DOHH2 (cell line): Measurements from ENCODE around the gene PREX1.

Source experiments
- H3F3A ChIP-seq: fragments of 200-600 bp; sonication (generic), shearing (Covaris generic); 2 replicates; pipeline ENCODE4 v1.6.0; 2016; ENCODE audit warnings: antibody characterized with exemption, mild to moderate bottlenecking; ENCODE audit not compliant: control insufficient read depth, insufficient read depth
- H3K27ac ChIP-seq: fragments of 200-600 bp; sonication (generic); 2 replicates; pipeline ENCODE4 v1.5.1; 2014; ENCODE audit warnings: low read depth, mild to moderate bottlenecking, low read length, moderate library complexity
- H3K27me3 ChIP-seq: fragments of 200-600 bp; sonication (generic); 2 replicates; pipeline ENCODE4 v1.6.1; 2014; ENCODE audit warnings: mild to moderate bottlenecking, low read length, mixed read lengths; ENCODE audit not compliant: control insufficient read depth
- H3K36me3 ChIP-seq: fragments of 200-600 bp; sonication (generic); 2 replicates; pipeline ENCODE4 v1.6.1; 2014; ENCODE audit warnings: mild to moderate bottlenecking, low read length, moderate library complexity, mixed read lengths; ENCODE audit not compliant: control insufficient read depth
- H3K4me1 ChIP-seq: fragments of 200-600 bp; sonication (generic); 2 replicates; pipeline ENCODE4 v1.6.1; 2014; ENCODE audit warnings: mild to moderate bottlenecking, low read length, mixed read lengths; ENCODE audit not compliant: control insufficient read depth
- H3K4me2 ChIP-seq: fragments of 200-600 bp; sonication (generic); 2 replicates; pipeline ENCODE4 v1.6.0; 2014; ENCODE audit warnings: mild to moderate bottlenecking, low read length, moderate library complexity
- H3K4me3 ChIP-seq: fragments of 200-600 bp; sonication (generic); 2 replicates; pipeline ENCODE4 v1.5.1; 2014; ENCODE audit warnings: mild to moderate bottlenecking, low read length, mixed read lengths
- H3K79me2 ChIP-seq: fragments of 200-600 bp; sonication (generic); 2 replicates; pipeline ENCODE4 v1.6.1; 2014; ENCODE audit warnings: mild to moderate bottlenecking, low read length, mixed read lengths; ENCODE audit not compliant: control insufficient read depth
- H3K9me2 ChIP-seq: fragments of 200-600 bp; sonication (generic); replicated peaks from 2 replicates; pipeline ENCODE4 v1.6.1; 2014; ENCODE audit warnings: mild to moderate bottlenecking, low read length, mixed read lengths; ENCODE audit not compliant: control insufficient read depth
- H3K9me3 ChIP-seq: fragments of 200-600 bp; sonication (generic); 2 replicates; pipeline ENCODE4 v1.6.1; 2014; ENCODE audit warnings: antibody characterized with exemption, low read length, mixed read lengths; ENCODE audit not compliant: control insufficient read depth, insufficient read depth
- H4K20me1 ChIP-seq: fragments of 200-600 bp; sonication (generic); 2 replicates; pipeline ENCODE4 v1.6.0; 2014; ENCODE audit warnings: low read depth, mild to moderate bottlenecking, antibody characterized with exemption, low read length, moderate library complexity; ENCODE audit not compliant: control insufficient read depth, insufficient read depth
- CTCF ChIP-seq: fragments of 200-600 bp; sonication (generic); IDR thresholded peaks from one replicate; pipeline ENCODE4 v1.5.1; 2014; ENCODE audit warnings: antibody characterized with exemption, mild to moderate bottlenecking, low read depth, low read length; ENCODE audit not compliant: poor library complexity, severe bottlenecking
- EZH2phosphoT487 ChIP-seq: fragments of 200-600 bp; sonication (generic); IDR thresholded peaks from 2 replicates; pipeline ENCODE4 v1.6.1; 2017; ENCODE audit warnings: borderline replicate concordance, mild to moderate bottlenecking, antibody characterized with exemption, low read length, moderate library complexity, mixed read lengths

Gene PREX1

DNA sequence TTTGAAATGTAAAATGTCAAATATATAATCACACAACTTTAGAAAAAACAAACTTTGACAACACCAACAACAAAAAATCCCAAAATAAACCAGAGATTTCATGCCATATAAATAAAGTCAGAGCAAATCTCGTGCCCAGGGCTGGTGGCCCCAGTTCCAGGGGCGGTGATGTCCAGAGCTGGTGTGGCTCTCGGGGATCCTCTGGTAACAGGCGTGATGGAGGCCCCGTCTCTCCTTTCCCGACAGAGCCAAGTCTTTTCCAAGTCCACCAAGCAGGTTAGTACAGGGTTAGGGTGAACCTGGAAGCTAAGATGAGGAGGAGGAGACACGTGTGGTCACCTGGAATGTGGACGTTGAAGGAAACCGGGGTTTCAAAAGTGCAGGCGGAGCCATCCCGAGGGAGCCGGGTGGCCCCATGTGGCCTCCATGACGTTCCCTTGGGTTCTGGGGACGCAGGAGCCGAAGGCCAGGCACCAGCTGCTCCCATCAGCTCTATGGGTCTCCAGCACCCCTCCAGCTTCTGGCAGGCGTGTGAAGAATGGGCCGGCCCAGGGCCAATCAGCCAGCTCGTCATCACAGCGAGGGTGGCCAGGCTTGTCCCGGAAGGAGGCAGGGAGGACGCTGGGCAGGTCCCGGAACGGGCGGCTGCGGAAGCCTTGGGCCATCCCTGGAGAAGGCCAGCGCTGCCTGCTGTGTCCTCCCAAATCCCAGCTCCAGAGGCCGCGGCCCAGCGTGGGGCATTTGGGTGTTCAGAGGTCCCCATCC lies 202.5 kb downstream of the PREX1 start:
- no peaks in the 10 kb centered on the region for H3F3A ChIP-seq
- H3K4me1 ChIP-seq: no peaks in the 10 kb centered on the region; the same call in 1 of the 2 replicates
- H3K4me2 ChIP-seq: no peak overlapping the region
- no peak overlapping the region for H3K27ac ChIP-seq
- no peak overlapping the region for H3K4me3 ChIP-seq
- H3K27me3 ChIP-seq: no peaks in the 10 kb centered on the region
- H3K9me3 ChIP-seq: no peaks in the 10 kb centered on the region
- H4K20me1 ChIP-seq: no peaks in the 10 kb centered on the region
- no peaks in the 10 kb centered on the region for H3K36me3 ChIP-seq
- no peak for TF ChIP-seq CTCF
- TF ChIP-seq EZH2phosphoT487: no peak
- no peaks in the 10 kb centered on the region for H3K9me2 ChIP-seq
- H3K79me2 ChIP-seq: no peaks in the 10 kb centered on the region

- Histone ChIP-seq H3K27me3 (no peaks in the 10 kb centered on the region), H4K20me1 (no peaks in the 10 kb centered on the region), H3K36me3 (no peaks in the 10 kb centered on the region), H3K4me2 (no peak overlapping the region), H3K79me2 (no peaks in the 10 kb centered on the region), H3F3A (no peaks in the 10 kb centered on the region), H3K9me2 (no peaks in the 10 kb centered on the region), H3K27ac (no peak overlapping the region), H3K9me3 (no peaks in the 10 kb centered on the region), H3K4me1 (no peaks in the 10 kb centered on the region; the same call in 1 of the 2 replicates), H3K4me3 (no peak overlapping the region)
- TF ChIP-seq CTCF (no peak), EZH2phosphoT487 (no peak)
These were observed 203.3 kb downstream of the PREX1 start for GRCh38 chr20:48624315-48625020.

DNA sequence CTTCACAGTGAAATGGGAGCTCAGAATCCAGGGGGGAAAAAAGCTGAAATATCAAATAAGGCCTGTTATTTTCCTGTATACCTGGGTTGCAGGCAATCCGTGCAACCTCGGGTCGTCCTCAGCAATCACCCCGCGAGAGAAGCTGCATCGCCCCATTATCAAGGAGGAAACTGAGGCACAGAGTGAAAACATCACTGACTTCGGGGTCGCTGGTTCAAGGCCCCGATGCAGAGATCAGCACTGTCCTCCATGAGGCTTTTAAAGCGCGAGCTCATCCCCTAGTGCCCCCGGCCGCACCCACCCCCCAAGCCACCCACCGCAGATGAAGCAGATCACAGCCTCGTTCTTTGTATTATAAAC lies 203.9 kb downstream of the PREX1 start:
- no peaks in the 10 kb centered on the region for H3K9me2 ChIP-seq
- no peak for TF ChIP-seq EZH2phosphoT487
- TF ChIP-seq CTCF: no peak
- H3K9me3 ChIP-seq: no peaks in the 10 kb centered on the region
- H3F3A ChIP-seq: no peaks in the 10 kb centered on the region
- H3K36me3 ChIP-seq: no peaks in the 10 kb centered on the region
- no peak overlapping the region for H3K27ac ChIP-seq
- H3K27me3 ChIP-seq: no peaks in the 10 kb centered on the region
- no peak overlapping the region for H3K4me2 ChIP-seq
- no peak overlapping the region for H3K4me3 ChIP-seq
- no peaks in the 10 kb centered on the region for H3K79me2 ChIP-seq
- no peaks in the 10 kb centered on the region; the same call in 1 of the 2 replicates for H3K4me1 ChIP-seq
- no peaks in the 10 kb centered on the region for H4K20me1 ChIP-seq
